ENCODE data around the gene PPP1R37.

PPP1R37 gene

GRCh38 chr19:45092747-45093678 is at the start of gene PPP1R37:
PPP1R37 (plus strand) TSS chr19:45093179; CDS start chr19:45093326, 147 bp downstream.
- DNase-seq (ENCODE audit: low read depth), result peak; percentile 91

GRCh38 chr19:45045671-45046353 is 47.2 kb upstream of the PPP1R37 start:
- DNase-seq (ENCODE audit: low read depth), result no peak

GRCh38 chr19:45046355-45046754 is 46.6 kb upstream of the PPP1R37 start:
- no peak for DNase-seq (ENCODE audit: low read depth)

GRCh38 chr19:45047188-45047797 is 45.7 kb upstream of the PPP1R37 start:
- DNase-seq (ENCODE audit: low read depth), result no peak

- DNase-seq (ENCODE audit: low read depth), result no peak
Observed at GRCh38 chr19:45049073-45049736, 43.8 kb upstream of the PPP1R37 start.

GRCh38 chr19:45050036-45050435 is 42.9 kb upstream of the PPP1R37 start:
- DNase-seq (ENCODE audit: low read depth), result no peak

- no peak for DNase-seq (ENCODE audit: low read depth)
Observed at GRCh38 chr19:45051929-45052579, 40.9 kb upstream of the PPP1R37 start.

GRCh38 chr19:45056831-45057230 is 36.1 kb upstream of the PPP1R37 start:
- DNase-seq (ENCODE audit: low read depth), result no peak

- DNase-seq (ENCODE audit: low read depth), result no peak
Observed at GRCh38 chr19:45057444-45057843, 35.5 kb upstream of the PPP1R37 start.

GRCh38 chr19:45058622-45059159 is 34.3 kb upstream of the PPP1R37 start:
- no peak for DNase-seq (ENCODE audit: low read depth)

GRCh38 chr19:45059258-45059965 is 33.6 kb upstream of the PPP1R37 start:
- peak; percentile 42 for DNase-seq (ENCODE audit: low read depth)

GRCh38 chr19:45061965-45062364 is 31.0 kb upstream of the PPP1R37 start:
- no peak for DNase-seq (ENCODE audit: low read depth)

GRCh38 chr19:45063851-45064801 is 28.9 kb upstream of the PPP1R37 start:
- DNase-seq (ENCODE audit: low read depth), result no peak

- no peak for DNase-seq (ENCODE audit: low read depth)
Observed at GRCh38 chr19:45066921-45067661, 25.9 kb upstream of the PPP1R37 start.

GRCh38 chr19:45068041-45068440 is 24.9 kb upstream of the PPP1R37 start:
- no peak for DNase-seq (ENCODE audit: low read depth)

GRCh38 chr19:45069056-45069455 is 23.9 kb upstream of the PPP1R37 start:
- DNase-seq (ENCODE audit: low read depth), result no peak

GRCh38 chr19:45070214-45070613 is 22.8 kb upstream of the PPP1R37 start:
- DNase-seq (ENCODE audit: low read depth), result no peak

GRCh38 chr19:45070861-45071544 is 22.0 kb upstream of the PPP1R37 start:
- DNase-seq (ENCODE audit: low read depth), result no peak

Measured in non-pigmented ciliary epithelial cell (primary cell).